ENCODE data around the gene BDKRB2. TPM values are rescaled to one million over a fixed set of nuclear protein-coding genes. Genes with fewer than 3 reads are reported as not detected.

BDKRB2 gene
- total and polyA plus RNA-seq, 2 of the 8 experiments (the other 6 are each of a cell fraction or from before 2014, with no cell fraction given): 0.13 to 0.21 TPM

DNA sequence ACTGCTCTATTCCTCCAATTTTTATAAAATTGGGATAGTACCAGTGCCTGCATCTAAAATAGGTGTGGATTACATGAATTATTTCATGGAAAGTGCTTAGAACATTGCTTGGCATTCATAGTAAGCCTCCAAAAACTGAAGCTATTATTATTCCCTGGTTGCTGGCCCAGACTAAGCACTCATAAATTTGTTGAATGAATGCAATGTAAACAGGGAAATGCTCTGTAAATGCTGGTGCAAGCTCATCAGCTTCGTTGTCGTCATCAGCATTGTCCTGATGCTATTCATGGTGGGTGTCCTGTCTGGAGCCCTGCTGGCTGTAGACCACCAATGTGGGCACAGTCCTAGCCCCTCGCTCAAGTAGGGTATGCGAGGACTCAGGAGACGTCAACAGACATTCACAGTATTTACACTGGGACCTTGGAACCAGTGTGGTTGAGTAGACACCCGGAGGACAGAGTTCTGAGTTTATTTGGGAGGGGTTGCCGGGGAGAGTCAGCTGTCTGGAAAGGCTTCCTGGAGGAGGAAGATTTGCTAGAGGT is 16.5 kb downstream of the BDKRB2 start (continued):
- TF ChIP-seq PHF8 (conservative IDR thresholded peaks at IDR 0.05; ENCODE audit: low read depth, low read length) (no peak), GTF2F1 (IDR thresholded peaks at IDR 0.05; ENCODE audit: borderline replicate concordance, low read depth, low read length) (no peak), KDM4A (IDR thresholded peaks at IDR 0.05; ENCODE audit: low read depth, low read length, severe bottlenecking) (no peak), JUND (IDR thresholded peaks at IDR 0.05; ENCODE audit: low read length) (no peak)

Measured in H1 (cell line).